NB4 (cell line): ENCODE measurements around the gene RNF25.

Source experiments
- DNase-seq: peaks from one replicate; pipeline ENCODE4 v3.0.0; 2010; ENCODE audit warnings: low read depth
- H3K4me3 ChIP-seq: one replicate; pipeline ENCODE4 v1.5.1; 2011; ENCODE audit warnings: mild to moderate bottlenecking, low read depth, low read length, moderate library complexity
- MAX ChIP-seq: IDR thresholded peaks from 2 replicates; pipeline ENCODE4 v1.6.1; 2011; ENCODE audit warnings: low read depth, low read length
- MYC ChIP-seq: IDR thresholded peaks from 2 replicates; pipeline ENCODE4 v1.6.1; 2011; ENCODE audit warnings: low read depth, low read length
- POLR2A ChIP-seq: IDR thresholded peaks from 2 replicates; pipeline ENCODE4 v1.6.1; 2011; ENCODE audit warnings: mild to moderate bottlenecking; ENCODE audit not compliant: insufficient read length; ENCODE audit errors: extremely low read depth
- TF ChIP-seq, protein P1 (sequence below): IDR thresholded peaks from one replicate; pipeline ENCODE4 v1.5.1; 2012; ENCODE audit warnings: low read depth, low read length

Gene RNF25

DNA sequence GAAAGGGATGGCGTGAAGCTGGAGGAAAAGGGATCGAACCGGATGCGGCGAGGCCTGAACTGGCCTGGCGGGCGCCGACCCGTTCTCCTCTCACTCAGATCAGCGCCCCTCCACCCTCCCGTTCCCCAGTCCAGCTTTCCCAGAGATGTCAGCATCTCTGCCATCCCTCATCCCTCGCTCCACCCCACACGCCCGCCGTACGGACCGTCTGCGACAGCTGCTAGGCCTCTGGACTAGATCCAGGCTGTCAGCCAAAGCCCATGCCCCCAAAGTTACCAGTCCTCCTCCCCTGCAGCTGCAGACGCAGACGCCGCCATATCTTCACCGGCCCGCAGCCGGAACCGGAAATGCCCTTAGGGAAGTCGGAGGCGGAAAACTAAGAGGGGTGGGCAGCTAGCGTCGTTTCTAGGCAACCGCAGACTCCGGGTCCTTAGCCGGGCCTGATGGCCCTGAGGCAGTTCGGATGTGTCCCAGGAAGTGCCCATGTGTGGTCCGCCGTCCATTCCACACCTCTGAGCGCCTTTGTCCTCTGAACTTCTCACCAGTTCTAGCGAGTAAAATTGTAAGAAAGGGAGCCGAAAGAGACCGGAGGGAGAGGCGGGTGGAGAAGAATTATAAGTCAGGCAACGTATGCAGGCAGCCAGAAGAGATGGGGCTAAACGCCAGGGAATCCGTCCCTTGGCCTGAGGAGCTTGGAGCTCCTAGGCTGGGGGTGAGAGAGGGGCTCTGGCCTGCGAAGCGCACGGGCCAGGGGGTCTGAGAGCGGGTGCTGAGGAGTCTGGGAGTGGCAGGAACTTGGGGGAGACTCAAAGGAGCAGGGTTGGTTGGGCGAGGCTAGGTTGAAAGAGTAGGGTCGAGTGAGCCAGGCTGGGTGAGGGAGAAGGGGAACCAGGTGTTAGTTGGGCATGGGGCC is at the start of gene RNF25, which contains the start of gene STK36:
RNF25 (minus strand) TSS at position 349 of the 913 bp plus-strand sequence; CDS start at position 317, 32 bp downstream.
STK36 (plus strand) TSS at position 433 of the 913 bp plus-strand sequence. CDS start 744 bp downstream, outside the sequence.
- TF ChIP-seq, protein P1, sequence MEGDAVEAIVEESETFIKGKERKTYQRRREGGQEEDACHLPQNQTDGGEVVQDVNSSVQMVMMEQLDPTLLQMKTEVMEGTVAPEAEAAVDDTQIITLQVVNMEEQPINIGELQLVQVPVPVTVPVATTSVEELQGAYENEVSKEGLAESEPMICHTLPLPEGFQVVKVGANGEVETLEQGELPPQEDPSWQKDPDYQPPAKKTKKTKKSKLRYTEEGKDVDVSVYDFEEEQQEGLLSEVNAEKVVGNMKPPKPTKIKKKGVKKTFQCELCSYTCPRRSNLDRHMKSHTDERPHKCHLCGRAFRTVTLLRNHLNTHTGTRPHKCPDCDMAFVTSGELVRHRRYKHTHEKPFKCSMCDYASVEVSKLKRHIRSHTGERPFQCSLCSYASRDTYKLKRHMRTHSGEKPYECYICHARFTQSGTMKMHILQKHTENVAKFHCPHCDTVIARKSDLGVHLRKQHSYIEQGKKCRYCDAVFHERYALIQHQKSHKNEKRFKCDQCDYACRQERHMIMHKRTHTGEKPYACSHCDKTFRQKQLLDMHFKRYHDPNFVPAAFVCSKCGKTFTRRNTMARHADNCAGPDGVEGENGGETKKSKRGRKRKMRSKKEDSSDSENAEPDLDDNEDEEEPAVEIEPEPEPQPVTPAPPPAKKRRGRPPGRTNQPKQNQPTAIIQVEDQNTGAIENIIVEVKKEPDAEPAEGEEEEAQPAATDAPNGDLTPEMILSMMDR: no peak
- TF ChIP-seq POLR2A: peak; percentile 61
- DNase-seq: peak; percentile 89
- peak within 1 kb of the TSS; percentile 90 for H3K4me3 ChIP-seq

- no peak for DNase-seq
- TF ChIP-seq, protein P1: no peak
- no peak for TF ChIP-seq MAX
- no peak for TF ChIP-seq POLR2A
- no peak for TF ChIP-seq MYC
- H3K4me3 ChIP-seq: no peak overlapping the region
Observed at GRCh38 chr2:218721488-218721887, 49.7 kb upstream of the RNF25 start.

GRCh38 chr2:218720048-218721041 is 48.5 kb upstream of the RNF25 start:
- no peak overlapping the region for H3K4me3 ChIP-seq
- DNase-seq: no peak
- TF ChIP-seq MYC (no peak), MAX (no peak), POLR2A (no peak)
- TF ChIP-seq, protein P1: no peak

DNA sequence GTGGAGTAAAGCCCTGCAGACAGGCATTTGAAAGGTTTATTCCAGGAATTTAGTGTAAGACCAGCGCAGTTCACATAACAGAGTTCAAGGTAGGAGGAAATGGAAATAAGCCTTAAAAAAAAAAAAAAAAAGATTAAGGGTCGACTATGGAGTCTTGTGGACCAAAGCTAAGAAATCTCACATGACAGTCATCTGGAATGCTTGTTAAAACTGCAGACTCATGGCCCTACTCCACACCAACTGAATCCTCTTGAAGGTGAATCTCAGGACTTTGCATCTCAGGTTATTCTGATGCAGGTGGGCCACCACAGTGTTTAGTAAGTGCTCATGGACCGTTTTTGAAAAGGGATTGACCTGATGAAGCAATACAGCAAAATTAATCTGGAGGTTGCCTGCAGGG is 47.7 kb upstream of the RNF25 start:
- DNase-seq: no peak
- no peak overlapping the region for H3K4me3 ChIP-seq
- TF ChIP-seq POLR2A (no peak), MAX (no peak), MYC (no peak)
- TF ChIP-seq, protein P1: no peak

GRCh38 chr2:218718058-218718457 is 46.3 kb upstream of the RNF25 start:
- H3K4me3 ChIP-seq: no peak overlapping the region
- no peak for TF ChIP-seq MYC
- no peak for TF ChIP-seq POLR2A
- no peak for TF ChIP-seq MAX
- TF ChIP-seq, protein P1: no peak
- DNase-seq: peak; percentile 52
